Renal cortex interstitium (tissue), 11 donors: ENCODE data around the gene NDUFB8. TPM values are rescaled to one million over a fixed set of nuclear protein-coding genes. Genes with fewer than 3 reads are reported as not detected.
A peak's percentile ranks its signal among the peaks of the same experiment; 100 is the strongest.

Experiments
- DNase-seq, 11 donors: peaks; one replicate each; pipeline ENCODE4 v3.0.0-alpha.2; 2013; ENCODE audit warnings: low read depth in 9 of 11, low spot score in 4 of 11; ENCODE audit errors: extremely low read depth in 1 of 11
- polyA plus RNA-seq, 3 donors: library from polyadenylated mRNA; unstranded; fragments of 120-200 nt; gene quantifications; one replicate each; pipeline ENCODE4 v1.2.1, GENCODE V29; 2013; ENCODE audit not compliant: insufficient read length in 3 of 3

Gene NDUFB8
- polyA plus RNA-seq, 3 donors: 149 to 209 (median 182) TPM

DNA sequence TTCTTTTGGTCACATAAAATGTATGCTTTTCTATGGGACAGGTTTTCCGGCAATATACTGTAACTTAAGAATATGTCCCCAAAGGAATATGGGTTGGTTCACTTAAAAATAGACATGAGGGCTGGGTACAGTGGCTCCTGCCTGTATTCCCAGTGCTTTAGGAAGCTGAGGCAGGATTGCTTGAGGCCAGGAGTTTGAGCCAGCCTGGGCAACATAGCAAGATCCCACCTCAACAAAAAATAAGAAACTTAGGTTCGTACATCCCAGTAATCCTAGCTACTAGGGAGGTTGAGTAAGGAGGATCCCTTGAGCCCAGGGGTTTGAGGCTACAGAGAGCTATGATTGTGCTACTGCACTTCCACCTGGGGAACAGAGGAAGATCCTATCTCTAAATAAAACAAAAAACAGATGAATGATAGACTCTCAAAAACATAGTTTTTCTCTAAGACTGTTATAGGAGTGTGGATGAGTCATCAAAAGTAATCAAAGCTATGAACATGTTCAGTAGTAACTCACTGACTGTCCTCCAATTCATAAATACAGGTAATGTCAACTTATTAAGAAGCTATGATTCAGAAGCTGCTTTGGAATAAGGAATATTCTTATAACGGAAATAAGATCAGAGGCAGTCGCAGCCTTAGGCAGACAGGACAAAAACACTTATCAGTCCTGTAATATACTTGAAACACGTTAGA lies 7.4 kb downstream of the NDUFB8 start:
- no peak for DNase-seq

- no peak for DNase-seq
Measured at GRCh38 chr10:100520811-100521210, 8.9 kb downstream of the NDUFB8 start.

- peak in 4 of 11 donors; percentile 17 to 28 (median 22) for DNase-seq
Measured at GRCh38 chr10:100519311-100520051, 10.2 kb downstream of the NDUFB8 start, which contains the start of gene SEC31B. Gene SEC31B (minus strand): TSS chr10:100519861. CDS start chr10:100516952, 2,909 bp downstream.

- peak in 6 of 11 donors; percentile 56 to 79 (median 60) for DNase-seq
Measured at GRCh38 chr10:100518761-100519241, 10.9 kb downstream of the NDUFB8 start.

DNA sequence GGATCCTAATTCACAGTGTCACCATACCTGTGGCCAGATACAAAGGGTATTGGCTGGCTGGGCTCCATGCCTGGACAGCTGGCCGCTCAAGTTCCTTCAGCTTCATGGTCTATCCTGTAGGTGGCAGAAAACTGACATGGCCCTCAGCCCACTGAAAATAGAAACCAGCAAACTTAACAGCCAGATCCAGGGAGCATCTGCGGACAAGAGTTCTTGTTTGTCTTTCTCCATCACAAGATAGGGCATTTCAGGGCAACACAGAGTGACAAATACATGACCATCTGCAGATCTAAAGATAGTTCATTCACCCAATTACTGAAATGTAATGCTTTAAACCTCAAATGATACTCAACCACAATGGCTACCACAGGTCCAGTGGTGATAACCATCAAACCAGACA lies 12.8 kb downstream of the NDUFB8 start:
- no peak for DNase-seq

DNA sequence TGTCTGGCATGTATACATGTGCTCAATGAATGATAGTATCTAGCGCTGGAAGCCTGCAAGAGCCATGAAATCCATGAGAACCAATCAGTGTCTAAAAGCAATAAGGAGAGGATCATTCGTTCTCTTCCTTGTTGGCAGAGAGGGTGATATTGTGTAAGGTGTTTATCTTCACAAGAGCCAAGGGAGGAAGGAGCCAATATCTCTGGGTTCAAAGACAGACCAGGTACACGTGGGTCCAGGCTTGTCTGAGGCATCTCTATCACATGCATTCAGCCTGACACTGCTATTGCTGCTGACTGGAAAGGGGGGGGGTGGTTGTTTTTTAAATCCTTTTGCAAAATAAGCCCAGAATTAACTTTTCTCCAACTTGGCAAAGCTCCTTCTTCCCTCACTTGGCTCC lies 14.1 kb downstream of the NDUFB8 start:
- no peak for DNase-seq

DNA sequence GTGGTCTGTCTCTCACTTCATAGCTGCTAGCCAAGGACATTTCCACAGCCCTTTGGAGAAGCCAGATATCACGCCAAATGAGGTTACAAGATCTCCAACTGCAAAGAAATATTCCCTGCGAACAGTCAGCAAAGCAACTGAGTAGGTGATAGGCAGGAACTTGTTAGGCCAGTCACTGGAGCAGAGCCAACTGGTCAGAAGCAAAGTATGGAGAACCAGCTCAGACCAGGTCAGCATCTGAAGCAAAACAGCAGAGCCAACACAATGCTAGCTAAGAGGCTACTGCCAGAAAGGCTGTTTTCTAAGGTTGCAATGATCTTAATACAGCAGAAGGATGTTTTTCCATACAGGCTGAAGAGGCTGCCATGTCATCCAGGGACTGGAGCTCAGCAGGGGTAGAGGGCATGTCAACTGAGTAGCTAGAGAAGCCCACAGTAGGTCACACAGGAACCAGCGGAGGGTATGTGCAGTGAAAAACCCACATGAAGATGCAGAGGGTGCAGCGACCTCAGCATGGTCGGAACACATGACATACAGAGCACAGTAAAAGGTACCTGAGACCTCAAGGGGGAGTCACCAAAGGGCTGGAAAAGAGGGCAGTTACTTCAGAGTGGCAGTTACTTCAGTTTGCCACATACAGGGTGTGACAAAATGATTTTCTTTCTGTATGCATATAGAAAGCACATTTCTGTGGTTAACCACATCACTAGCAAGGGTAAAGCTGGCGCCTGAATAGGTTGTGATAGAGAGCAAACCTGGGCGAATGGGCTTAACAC lies 18.9 kb downstream of the NDUFB8 start:
- DNase-seq: no peak

- no peak for DNase-seq
Measured at GRCh38 chr10:100509241-100509840, 20.3 kb downstream of the NDUFB8 start.

DNA sequence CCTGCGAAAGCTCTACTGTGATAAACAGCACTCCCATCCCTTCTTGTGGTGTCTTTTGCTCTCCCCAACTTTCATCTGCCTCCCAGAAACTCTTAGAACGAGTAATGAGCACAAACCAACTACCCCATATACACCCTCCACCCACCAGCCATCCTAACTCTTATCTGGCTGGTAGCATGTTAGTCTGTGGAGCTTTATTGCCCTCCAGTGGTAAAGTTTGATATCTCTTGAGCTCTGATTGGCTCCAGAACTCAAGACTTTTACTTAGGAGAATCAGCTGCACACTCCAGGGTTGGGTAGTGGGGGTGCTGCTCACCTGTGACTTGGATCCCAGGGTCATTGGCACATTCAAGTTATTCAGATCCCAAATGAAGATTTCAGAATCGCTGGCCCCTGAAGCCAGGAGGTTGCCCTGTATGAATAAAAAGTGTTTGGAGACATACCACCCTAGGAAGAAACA lies 20.9 kb downstream of the NDUFB8 start:
- DNase-seq: peak in 2 of 11 donors; percentile 19 to 36

DNA sequence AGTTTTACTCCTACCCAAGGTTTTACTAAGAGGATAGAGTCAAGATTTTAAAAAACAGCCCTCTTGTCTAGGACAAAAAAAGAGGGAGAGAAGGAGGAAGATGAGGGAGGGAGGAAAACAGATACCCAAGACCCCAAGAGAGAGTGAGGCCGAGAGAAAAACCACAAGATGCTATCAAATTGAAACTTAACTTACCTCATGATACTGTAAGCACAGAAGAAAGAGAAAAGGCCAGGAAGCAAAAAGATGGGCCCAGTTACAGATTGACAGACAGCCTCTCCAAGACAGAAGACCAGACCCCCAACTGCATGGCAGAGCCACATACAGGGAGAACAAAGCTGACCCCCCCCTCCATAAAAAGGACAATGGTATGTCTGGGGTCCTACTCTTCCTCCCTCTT lies 21.4 kb downstream of the NDUFB8 start:
- no peak for DNase-seq

- DNase-seq: no peak
Measured at GRCh38 chr10:100507357-100507732, 22.3 kb downstream of the NDUFB8 start.

- DNase-seq: no peak
Measured at GRCh38 chr10:100506596-100507356, 22.9 kb downstream of the NDUFB8 start.

GRCh38 chr10:100505164-100505563 lies 24.5 kb downstream of the NDUFB8 start:
- no peak for DNase-seq

DNA sequence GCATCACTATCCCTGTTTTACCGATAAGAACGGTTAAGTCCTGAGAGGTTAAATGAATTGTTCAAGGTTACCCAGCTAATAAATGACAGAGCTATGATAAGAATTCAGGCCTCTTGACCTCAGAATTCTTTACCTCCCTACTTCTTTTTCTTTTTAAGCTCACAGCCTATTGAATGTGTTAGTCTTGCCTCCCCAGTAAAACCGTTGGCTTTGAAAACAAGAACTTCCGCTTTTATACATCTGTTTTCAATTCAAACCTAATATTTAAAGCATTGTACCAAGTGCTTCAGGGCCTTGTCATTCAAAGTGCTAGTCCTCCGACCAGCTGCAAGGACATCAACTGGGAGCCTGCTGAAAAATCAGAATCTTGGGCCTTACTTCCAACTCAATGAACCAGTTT lies 25.6 kb downstream of the NDUFB8 start:
- peak in 1 of 11 donors; percentile 28 for DNase-seq

DNA sequence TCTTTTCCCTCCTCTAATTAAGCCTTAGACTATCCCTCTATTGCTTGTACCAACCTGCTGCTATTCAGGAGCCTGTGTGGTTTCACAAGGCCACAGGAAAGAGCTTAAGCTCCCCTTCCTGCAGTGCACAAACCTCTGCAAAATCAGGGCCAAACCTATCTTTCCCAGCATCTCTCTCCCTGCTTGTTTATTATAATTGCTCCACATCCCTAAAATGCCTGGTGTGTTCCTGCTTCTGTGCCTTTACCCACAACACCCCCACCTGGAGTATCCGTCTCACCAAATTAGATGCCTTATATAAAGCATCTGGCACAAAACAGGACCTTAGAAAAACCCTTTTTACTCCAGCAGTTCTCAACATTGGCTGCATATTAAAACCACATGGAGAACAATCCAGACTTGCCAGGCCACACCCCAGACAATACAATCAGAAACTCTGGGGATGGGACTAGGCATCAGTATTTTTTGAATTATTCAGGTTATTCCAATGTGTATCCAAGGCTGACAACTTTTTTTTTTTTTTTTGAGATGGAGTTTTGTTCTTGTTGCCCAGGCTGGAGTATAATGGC lies 26.7 kb downstream of the NDUFB8 start:
- DNase-seq: no peak

- no peak for DNase-seq
Measured at GRCh38 chr10:100501423-100501822, 28.2 kb downstream of the NDUFB8 start.

GRCh38 chr10:100498059-100498458 lies 31.6 kb downstream of the NDUFB8 start:
- DNase-seq: no peak

DNA sequence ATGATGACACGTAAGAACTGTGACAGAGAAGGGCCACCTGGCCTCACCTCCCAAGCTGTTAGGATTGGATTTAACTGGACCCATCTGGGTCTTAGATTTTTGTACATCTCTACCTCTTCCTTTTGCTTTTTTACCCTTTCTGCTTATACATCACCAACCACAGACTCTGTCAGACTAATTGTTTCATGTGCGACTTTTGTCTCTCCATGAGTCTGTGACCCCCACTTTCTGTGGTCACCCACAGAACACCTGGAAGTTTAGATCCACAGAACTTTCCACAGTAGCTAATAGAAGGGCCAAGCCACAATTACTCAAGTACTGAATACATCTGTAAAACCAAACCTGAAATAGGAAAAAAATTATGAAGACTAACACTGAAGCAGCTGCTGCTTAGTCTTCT lies 33.1 kb downstream of the NDUFB8 start:
- no peak for DNase-seq
